Stimulated activated CD8-positive, alpha-beta memory T cell treated with anti-CD3 and anti-CD28 coated beads, Interleukin-12 subunit alpha, Interleukin-12 subunit beta, amount 100 ng/mL, for 4 hours (primary cell): ENCODE results near the gene CNTN4.

Experiments used
- DNase-seq: peaks from one replicate; pipeline ENCODE4 v3.0.0-alpha.2; 2020; ENCODE audit warnings: low read depth

Gene CNTN4

GRCh38 chr3:2599471-2599870 is 500.8 kb downstream of the CNTN4 start:
- no peak for DNase-seq

GRCh38 chr3:2603692-2604289 is 505.1 kb downstream of the CNTN4 start:
- DNase-seq, result no peak

GRCh38 chr3:2614578-2614977 is 515.9 kb downstream of the CNTN4 start:
- no peak for DNase-seq

- DNase-seq, result no peak
Measured at GRCh38 chr3:2615080-2615479, 516.4 kb downstream of the CNTN4 start.

GRCh38 chr3:2623436-2623835 is 524.8 kb downstream of the CNTN4 start:
- DNase-seq, result no peak

- no peak for DNase-seq
Measured at GRCh38 chr3:2628117-2628516, 529.5 kb downstream of the CNTN4 start.

GRCh38 chr3:2635511-2635910 is 536.8 kb downstream of the CNTN4 start:
- no peak for DNase-seq

GRCh38 chr3:2643606-2644005 is 544.9 kb downstream of the CNTN4 start:
- DNase-seq, result no peak

- DNase-seq, result no peak
Measured at GRCh38 chr3:2645001-2645400, 546.3 kb downstream of the CNTN4 start.

GRCh38 chr3:2650746-2651145 is 552.1 kb downstream of the CNTN4 start:
- DNase-seq, result no peak

GRCh38 chr3:2652386-2652785 is 553.7 kb downstream of the CNTN4 start:
- no peak for DNase-seq

GRCh38 chr3:2653706-2654105 is 555.0 kb downstream of the CNTN4 start:
- no peak for DNase-seq

- no peak for DNase-seq
Measured at GRCh38 chr3:2655229-2655701, 556.6 kb downstream of the CNTN4 start.

GRCh38 chr3:2656806-2657777 is 558.4 kb downstream of the CNTN4 start:
- no peak for DNase-seq

- DNase-seq, result no peak
Measured at GRCh38 chr3:2657971-2658370, 559.3 kb downstream of the CNTN4 start.

GRCh38 chr3:2659896-2660295 is 561.2 kb downstream of the CNTN4 start:
- DNase-seq, result no peak

- no peak for DNase-seq
Measured at GRCh38 chr3:2661078-2661477, 562.4 kb downstream of the CNTN4 start.

- DNase-seq, result no peak
Measured at GRCh38 chr3:2677501-2677900, 578.8 kb downstream of the CNTN4 start.

GRCh38 chr3:2680236-2680635 is 581.6 kb downstream of the CNTN4 start:
- no peak for DNase-seq

GRCh38 chr3:2684046-2684445 is 585.4 kb downstream of the CNTN4 start:
- no peak for DNase-seq

- no peak for DNase-seq
Measured at GRCh38 chr3:2686816-2687502, 588.3 kb downstream of the CNTN4 start.

GRCh38 chr3:2697589-2697988 is 598.9 kb downstream of the CNTN4 start:
- DNase-seq, result no peak

GRCh38 chr3:2701471-2701870 is 602.8 kb downstream of the CNTN4 start:
- DNase-seq, result no peak
